HG03060 (cell line): ENCODE data around the gene CCS.
"Not testable (repeated sequence)": the region's sequence is repeated elsewhere in the genome, so short reads cannot be mapped to it uniquely, and the experiment has no call there.

Experiments
- ATAC-seq: cut with Tn5 transposase; IDR thresholded peaks from one replicate; pipeline ENCODE4 v1.9.1; 2021; ENCODE audit warnings: low read depth, moderate number of reproducible peaks; ENCODE audit not compliant: unreplicated experiment

The CCS gene, protein sequence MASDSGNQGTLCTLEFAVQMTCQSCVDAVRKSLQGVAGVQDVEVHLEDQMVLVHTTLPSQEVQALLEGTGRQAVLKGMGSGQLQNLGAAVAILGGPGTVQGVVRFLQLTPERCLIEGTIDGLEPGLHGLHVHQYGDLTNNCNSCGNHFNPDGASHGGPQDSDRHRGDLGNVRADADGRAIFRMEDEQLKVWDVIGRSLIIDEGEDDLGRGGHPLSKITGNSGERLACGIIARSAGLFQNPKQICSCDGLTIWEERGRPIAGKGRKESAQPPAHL

GRCh38 chr11:66592457-66593302 lies at the start of gene CCS, which contains the start of gene CCDC87:
TSS of gene CCS (plus strand) at chr11:66593185. CDS start at chr11:66593262, 77 bp downstream.
TSS of gene CCDC87 (minus strand) at chr11:66593063. CDS start at chr11:66593015, 48 bp downstream.
- ATAC-seq: peak; percentile 71

DNA sequence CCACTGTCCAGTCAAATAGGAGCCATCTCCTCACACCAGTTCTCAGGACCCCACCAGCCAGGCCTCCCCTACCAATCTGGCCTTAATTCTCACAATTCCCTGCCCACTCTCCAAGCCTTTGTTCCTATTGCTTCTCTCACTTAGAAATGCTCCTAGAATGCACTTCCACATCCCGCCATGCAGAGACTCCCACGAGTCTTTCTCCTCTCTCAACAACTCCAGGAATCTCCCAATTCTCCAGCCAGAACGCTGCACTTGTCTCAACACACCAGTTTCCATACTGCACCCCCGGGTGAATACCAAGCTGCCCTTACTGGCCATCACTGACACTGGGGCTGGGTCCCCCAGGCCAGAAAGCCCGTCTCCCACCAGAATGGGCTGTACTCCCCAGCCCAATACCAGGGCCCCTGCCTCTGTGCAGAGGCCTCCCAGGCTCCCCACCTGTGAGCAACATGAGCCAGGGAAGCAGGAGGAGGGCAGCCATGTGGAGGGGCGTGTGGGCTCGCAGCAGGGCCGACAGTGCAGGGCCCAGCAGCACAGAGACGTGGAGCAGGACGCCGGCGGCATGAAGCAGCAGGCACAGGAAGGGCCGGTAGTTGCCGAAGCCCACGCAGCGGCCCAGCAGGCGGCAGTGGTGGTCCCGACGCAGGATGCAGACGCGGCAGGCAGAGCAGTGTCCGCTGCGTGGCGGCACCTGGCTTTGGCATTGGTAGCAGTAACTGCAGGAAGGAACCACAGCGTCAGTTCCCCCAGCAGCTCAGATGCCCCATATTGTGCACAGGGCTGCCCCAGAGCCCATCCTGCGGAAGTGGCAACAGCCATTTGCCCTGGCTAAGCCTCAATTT lies 49.5 kb upstream of the CCS start:
- ATAC-seq: no peak

GRCh38 chr11:66544952-66545351 lies 48.0 kb upstream of the CCS start:
- not testable (repeated sequence) for ATAC-seq

- peak; percentile 54 for ATAC-seq
These were observed 47.2 kb upstream of the CCS start, which contains the start of gene ZDHHC24 for GRCh38 chr11:66545701-66546367. TSS of gene ZDHHC24 (minus strand) at chr11:66546048. CDS start at chr11:66546003, 45 bp downstream.

DNA sequence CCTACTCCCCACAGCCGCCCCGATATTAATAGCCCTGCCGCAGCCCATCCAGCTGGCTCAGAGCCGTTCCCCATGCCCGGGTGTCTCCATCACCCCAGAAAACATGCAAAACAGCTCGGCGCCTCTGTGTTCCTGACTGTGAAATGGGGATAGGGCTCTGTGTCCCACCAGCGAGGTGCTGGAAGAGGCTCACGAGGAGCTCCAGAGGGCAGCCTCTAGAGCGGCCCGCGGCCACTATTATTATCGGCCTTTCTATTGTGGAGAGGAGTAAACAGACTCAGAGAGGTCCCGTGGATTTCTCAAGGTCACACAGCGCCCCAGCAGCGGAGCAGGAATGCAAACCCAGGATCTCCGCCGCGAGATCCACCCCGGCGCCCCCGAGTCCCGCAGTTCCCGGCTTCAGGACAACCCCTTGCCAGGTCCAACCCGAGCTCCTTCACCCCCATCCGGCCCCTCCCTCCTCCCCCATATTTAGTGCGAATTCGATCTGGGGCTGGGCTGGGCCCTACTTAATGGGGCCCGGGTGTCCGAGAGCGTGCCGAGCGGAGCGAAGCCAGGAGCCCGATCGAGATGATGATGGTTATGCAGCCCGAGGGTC lies 46.5 kb upstream of the CCS start, which contains the start of gene ACTN3:
Gene ACTN3, plus strand, starts transcription at position 536 of the 598 bp plus-strand sequence. Its CDS starts 35 bp downstream, at position 571.
- no peak for ATAC-seq

DNA sequence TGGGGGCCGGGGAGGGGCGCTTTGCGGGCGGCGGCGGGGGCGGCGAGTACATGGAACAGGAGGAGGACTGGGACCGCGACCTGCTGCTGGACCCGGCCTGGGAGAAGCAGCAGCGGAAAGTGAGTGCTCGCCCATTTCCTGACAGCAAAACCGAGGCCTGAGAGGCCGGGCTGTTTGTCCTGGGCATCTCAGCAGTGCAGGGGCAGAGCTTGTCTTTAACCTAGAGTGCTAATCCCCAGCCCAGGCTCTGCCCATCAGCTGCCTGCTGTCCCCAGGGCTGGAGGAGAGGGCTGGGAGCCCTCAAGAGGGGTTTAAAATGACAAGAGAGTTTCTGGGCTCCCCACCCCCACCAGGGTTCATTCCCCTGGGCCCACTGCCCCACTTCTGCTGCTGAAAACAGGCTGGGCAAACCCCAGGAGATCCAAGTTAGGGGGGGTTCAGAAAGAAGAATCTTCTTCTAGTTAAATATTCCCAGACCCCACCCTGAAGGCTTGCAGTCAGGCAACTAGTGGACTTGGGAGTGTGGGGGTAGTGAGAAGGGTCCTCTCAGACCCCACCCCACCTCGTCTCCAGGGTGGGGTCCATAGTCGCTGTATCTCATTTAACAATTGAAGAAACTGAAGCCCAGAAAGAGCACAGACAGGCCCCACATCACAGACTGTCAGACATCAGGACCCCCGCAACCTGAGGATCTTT lies 45.9 kb upstream of the CCS start:
- no peak for ATAC-seq

DNA sequence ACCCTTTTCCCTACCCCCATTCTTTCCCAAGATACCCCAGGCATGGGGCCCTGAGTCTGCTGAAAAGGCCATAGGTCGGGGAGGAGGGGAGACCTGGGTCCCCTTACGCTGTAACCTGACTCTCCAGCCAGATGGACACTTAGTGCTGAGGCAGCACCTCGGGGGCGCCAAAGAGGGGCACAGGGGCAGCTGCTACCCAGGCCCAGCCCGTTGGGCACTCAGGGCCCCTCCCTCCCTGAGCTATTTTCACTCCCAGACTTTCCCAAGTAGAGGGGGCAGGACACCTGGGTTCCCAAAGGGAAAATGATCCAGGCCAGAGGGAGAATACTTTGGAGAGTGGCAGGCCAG lies 45.3 kb upstream of the CCS start:
- no peak for ATAC-seq

- no peak for ATAC-seq
These were observed 44.9 kb upstream of the CCS start for GRCh38 chr11:66548041-66548440.

- ATAC-seq: no peak
These were observed 44.0 kb upstream of the CCS start for GRCh38 chr11:66548774-66549630.

GRCh38 chr11:66549696-66550095 lies 43.3 kb upstream of the CCS start:
- ATAC-seq: no peak

DNA sequence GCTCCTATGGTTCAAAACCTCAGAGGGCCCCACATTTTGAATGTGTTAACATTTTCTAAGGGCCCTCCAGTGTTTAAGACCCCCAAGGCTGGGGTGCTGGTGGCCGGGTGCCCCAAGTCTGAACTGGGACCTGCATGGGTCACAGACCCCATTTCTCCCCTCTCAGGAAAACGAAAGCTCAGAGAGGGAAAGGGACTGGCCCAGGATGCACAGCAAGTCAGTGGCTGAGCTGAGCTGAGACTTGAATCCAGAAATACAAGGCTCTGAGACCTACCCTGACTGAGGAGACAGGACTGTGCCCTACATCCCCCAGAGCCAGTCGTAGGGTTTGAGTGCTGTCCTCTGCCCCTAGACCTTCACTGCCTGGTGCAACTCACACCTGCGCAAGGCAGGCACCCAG lies 42.1 kb upstream of the CCS start:
- ATAC-seq: no peak

GRCh38 chr11:66554602-66555001 lies 38.4 kb upstream of the CCS start:
- no peak for ATAC-seq

DNA sequence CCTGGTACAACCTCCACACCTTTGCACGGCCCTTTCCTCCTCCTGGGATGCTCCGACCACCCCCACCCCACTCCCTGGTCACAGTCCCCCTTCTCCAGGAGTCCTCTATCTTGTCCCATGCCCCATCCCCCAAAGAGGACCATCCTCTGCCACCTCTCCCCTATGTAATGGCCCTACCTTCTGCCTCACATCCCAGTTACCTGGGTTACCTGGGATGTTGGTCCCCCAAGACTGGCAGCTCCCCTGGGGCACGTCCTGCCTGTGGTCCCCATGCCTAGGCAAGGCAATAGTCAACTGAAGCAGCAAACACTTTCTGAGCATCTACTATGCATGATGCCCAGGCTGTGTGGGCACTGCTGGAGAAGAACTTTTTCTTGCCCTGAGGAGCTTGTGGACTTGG lies 37.6 kb upstream of the CCS start:
- no peak for ATAC-seq

DNA sequence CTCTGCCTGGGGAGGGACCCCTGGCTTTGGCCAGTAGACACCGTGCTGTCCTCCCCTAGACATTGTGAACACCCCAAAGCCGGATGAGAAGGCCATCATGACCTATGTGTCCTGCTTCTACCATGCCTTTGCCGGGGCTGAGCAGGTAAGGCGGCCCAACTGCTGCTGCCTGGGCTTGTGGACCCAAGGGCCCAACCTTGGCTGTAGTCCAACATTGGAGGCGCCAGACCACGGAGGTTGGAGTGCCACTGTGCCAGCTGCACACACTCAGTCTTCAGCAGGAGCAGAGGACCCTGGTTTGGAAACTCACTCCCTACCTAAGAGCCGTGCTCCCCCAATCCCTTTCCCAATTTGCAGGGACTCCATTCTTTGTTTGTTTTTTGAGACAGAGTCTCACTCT lies 36.9 kb upstream of the CCS start:
- ATAC-seq: no peak

DNA sequence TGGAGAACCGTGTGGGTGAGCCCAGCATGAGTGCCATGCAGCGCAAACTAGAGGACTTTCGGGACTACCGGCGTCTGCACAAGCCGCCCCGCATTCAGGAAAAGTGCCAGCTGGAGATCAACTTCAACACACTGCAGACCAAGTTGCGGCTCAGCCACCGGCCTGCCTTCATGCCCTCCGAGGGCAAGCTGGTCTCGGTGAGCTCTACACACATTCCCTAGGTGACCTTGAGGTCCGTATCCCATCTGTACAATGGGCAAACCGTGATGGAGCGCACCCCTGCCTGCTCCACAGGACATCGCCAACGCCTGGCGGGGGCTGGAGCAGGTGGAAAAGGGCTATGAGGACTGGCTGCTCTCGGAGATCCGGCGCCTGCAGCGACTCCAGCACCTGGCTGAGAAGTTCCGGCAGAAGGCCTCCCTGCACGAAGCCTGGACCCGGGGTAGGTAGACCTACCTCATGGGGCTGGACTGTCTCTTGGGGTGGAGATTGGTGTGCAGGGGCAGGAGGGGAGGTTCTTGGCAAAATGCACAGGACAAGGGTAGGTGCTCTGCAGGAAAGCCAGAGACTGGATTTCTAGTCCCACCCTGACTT lies 35.2 kb upstream of the CCS start:
- ATAC-seq: no peak

DNA sequence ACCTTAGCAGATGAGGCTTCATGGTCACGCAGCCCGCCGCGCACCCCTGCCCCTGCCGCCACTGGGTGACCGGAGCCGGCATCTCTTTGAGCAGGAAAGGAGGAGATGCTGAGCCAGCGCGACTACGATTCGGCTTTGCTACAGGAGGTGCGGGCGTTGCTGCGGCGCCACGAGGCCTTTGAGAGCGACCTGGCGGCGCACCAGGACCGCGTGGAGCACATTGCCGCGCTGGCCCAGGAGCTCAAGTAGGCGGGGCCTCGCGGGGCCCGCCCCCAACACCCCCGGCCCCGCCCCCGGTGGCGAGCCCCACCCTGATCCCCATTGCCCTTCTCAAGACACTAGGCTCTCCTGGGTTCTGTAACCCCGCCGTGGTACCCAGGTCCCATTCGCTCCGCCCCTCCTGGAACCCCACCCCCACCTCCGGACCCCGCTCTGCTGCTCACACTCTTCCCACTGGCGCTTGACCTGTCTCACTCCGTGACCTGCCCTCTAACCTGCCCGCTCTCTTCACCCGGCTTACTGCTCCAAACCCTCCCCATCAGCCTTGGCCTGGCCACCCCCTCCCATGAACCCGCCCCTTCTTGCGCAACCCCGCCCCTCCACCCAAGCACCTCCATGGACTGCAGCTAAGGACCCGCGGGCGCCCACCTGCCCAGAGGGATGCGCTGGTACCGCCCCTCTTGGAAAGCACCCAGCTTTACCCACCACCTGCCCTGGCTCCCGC lies 33.7 kb upstream of the CCS start:
- ATAC-seq: no peak
